ENCODE measurements around the gene PSAT1.

The PSAT1 gene

GRCh38 chr9:78292716-78293497 is 4.0 kb upstream of the PSAT1 start:
- no peak for DNase-seq

- no peak for DNase-seq
Measured at GRCh38 chr9:78294290-78295176, 2.4 kb upstream of the PSAT1 start.

GRCh38 chr9:78295177-78295575 is 1.7 kb upstream of the PSAT1 start:
- DNase-seq, result no peak

GRCh38 chr9:78295731-78296130 is 1.2 kb upstream of the PSAT1 start:
- no peak for DNase-seq

DNA sequence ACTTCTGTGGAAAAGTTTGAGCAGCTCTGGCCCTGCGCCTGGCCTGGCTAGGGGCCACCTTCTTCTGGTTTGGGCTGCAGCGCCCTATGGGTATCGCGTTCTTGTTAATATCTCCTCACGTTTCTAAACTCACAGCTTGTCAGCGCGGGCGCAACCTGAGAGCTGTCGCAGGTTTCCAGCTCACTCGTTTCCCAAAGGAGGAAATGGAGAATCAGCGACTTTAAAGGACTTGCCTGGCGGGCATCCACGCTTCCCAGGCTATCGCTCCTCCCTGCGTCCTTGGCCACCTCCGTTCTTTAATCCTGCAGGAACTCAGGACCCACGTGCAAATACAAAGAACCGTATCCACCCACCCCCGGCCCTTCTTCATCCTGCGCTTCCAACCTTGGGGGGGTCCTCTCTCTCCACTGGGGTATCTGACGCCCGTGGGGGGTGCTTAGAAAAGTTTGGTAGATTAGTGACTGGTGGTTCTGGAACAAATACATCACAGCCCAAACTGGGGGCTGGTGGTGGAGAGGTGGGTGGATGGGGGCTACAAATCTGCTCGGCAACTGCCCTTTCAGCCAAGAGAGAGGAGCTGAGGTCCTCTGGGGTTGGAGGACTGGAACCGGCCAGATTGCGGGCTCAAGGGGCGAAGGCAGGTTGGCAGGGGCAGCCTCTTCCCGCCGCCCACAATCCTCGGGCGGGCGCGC is 578 bp upstream of the PSAT1 start:
- DNase-seq, result no peak

GRCh38 chr9:78297672-78297961 is 692 bp downstream of the PSAT1 start:
- no peak for DNase-seq

GRCh38 chr9:78298046-78298765 is 1.3 kb downstream of the PSAT1 start:
- DNase-seq, result no peak

DNA sequence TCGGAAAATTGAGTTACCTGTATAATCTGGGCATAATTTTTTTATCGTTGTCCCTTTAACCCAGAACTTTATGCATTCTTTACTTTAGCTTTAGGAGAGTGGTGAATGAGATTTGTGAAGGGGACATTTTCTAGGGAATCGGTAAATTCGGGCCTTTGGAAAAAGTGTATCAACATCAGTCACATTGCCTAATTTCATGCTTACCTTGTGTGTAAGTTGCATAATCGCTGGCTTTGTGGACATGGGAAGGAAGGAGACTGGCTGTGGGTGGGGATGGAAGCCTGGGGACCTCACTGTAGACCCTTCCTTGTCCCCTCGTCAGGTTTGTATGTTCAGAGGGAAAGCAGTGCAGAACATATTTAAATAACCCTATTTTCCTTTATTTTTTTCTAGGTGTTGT is 3.3 kb downstream of the PSAT1 start:
- no peak for DNase-seq

DNA sequence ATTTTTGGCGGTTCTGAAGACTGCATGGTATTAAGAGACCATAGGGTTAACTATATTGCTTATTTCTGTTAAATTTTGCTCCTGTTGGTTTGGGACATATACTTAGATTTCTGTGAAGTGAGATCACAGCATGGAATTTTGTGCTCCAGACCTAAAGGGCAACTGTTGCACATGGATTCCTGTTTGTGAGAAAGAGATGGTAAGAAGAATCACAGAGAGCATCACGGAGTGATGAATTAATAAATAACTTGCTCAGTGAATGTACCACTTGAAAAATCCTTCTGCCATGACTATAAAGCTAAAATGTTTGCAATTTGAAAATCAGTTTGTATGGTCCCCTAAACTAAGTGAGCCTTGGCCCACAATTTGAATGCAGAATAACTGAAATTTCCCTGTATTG is 4.5 kb downstream of the PSAT1 start:
- DNase-seq, result no peak

DNA sequence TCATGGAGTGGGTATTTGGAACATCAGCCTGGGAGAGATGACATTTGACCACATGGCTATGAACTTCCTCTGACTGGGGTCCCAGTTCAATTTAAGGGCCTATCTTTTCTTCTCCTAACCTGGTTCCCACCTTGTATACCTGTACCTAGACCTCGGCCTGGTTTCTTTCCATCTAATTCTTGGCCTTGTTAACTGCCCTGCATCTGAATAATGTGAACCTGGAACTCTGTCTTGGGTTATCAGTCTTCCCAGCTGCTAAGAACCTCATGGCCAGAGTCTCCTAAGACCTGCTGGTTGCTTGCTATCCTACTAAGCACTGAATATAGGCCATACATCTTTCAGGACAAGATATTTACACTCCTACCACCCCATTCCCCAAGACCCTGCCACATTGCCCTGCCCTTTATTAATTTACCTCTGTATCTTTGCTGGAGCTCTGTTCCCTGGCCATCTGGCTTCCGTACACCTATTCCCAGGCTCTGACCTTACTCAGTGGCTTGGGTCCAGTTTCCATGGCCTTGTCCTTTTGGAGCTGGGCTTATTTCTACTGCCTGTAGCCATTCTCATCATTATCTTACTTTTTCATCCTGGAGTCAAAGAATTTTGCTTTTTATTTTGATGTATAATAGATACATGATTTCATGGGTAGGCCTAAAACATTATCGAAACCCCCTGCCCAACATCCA is 6.6 kb downstream of the PSAT1 start:
- DNase-seq, result no peak

GRCh38 chr9:78304357-78304756 is 7.4 kb downstream of the PSAT1 start:
- DNase-seq, result no peak

DNA sequence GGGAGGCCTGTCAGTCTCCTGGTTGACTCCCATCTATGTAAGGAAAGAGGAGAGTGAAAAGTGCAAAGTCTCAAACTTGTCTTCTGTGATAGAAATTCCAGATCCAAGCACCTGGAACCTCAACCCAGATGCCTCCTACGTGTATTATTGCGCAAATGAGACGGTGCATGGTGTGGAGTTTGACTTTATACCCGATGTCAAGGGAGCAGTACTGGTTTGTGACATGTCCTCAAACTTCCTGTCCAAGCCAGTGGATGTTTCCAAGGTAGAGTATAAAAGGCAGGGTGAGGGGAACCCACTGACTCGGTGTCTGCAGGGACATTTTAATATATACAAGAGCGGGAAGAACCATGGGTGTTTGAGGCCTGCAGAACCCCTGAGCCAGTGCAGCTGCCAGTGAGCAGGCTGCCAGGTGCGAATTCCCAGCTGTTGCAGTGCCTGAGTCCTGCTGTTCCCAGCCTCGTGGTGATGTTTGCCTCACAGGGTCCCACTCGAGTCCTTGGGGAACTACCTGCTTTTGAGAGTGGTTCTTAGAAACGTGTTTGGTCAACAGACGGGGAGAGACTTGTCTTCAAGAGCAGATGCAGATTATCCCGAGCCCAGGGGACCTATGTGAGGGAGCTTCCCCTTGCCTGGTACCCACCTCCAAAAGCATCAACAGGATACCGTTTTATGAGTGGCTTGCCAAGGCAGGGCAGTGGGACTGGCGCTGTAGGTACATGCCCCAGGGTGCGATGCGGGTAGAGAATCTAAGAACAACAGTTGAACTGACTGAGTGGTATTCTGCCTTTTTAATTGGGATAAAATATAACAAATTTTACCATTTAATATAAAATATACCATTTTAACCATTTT is 9.5 kb downstream of the PSAT1 start:
- DNase-seq, result no peak

DNA sequence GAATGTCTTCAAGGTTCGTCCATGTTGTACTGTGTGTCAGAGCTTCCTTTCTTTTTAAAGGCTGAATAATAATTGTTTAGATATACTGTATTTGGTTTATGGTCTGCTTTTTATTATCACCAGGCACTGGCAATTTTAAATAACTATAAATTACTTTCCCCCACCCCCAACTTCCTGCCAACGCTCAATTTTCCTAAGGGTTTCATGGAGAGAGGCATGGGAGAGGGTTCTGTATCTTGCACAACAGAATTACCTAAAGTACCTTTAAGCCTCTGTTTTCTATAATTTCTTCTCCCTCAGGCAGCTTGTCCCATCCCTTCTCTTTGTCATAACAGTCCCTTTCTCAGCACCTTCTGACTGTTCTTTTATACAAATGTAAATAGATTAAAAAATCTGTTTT is 10.4 kb downstream of the PSAT1 start:
- DNase-seq, result no peak

- no peak for DNase-seq
Measured at GRCh38 chr9:78309066-78309465, 12.1 kb downstream of the PSAT1 start.

DNA sequence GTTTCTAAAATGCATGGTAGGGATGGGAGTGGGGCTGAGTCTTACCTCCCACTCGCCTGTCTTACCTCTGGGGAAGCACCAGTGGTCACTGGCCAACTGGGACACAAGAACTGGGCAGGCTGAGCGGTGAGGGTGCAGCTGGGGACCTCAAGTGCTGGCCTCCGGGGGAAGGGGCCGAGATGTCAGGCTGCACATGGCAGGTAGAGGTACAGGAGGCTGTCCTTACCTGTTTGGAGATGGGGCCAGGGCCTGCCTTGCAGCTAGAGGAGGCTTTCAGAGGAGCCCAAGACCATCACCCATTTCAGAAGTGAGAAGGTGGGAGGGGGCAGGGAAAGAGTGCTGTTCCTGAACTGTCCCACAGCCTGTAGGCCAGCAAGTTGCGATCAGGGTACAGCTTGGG is 14.2 kb downstream of the PSAT1 start:
- DNase-seq, result no peak

DNA sequence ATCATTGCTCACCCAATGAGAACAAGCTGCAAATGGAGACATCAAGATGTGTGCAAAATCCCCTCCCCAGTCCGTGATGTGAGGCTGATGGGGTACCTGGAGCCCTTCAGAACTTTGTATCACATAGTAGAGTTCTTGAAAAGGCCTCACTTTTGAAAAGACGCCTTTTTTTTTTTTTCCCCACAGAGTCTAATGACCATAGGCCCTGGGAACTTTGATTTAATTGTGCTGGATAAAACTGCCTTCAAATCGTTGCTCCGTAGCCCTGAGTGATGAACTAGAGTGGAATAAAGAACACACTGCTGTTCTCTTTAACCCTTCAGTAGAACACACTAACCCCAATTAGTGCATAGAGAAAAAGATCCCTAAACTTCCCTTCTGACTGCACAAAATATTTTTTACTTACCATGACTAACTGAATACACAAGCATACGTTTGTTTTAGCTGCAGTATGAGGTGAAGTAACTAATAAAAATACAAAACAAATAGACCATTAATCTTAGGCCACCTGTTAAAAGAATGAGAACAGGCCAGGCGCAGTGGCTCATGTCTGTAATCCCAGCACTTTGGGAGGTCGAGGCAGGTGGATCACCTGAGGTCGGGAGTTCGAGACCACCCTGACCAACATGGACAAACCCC is 15.1 kb downstream of the PSAT1 start:
- no peak for DNase-seq

- DNase-seq, result no peak
Measured at GRCh38 chr9:78314550-78314949, 17.6 kb downstream of the PSAT1 start.

DNA sequence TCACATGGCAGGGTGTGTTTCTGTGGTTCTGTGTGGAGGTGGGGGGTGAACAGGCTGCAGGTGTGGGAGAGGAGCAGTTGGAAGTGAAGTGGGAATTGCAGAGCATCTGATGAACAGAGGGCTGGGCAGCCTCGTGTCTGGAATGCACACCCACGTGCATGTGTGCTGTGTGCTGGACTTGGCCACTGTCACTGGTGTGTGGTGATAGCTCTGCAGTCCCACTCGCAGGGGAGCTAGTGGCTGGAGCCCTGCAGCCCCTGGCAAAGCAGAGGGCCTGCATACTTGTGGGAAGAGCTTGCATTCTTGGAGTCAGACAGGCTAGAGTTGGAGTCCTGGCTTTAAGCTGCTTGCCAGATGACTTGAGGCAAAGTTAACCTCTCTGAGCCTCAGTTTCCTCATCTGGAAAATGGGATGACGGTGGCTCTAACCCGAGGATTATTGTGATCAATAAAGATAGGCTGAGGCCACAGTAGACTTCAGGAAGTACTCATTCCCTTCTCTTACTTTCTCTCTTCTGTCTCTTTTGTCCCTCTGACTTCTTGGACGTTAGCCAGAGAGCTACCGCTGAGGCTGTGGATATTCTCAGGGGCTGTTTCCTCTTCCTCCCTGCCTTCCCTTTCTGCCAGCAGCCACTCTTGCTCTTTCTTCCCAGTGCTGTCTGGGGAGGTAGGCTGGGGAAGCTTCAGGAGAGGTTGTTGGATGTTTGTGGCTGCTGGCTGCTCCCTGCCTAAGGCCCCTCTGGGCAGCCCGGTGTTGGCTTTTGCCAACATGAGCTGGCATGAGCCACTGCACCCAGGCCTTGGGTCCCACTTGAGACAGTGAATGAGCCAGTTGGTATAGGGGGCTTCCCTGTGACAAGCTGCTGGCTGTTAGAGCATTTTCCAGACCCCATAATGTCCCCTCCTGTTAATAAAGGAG is 18.3 kb downstream of the PSAT1 start:
- no peak for DNase-seq

DNA sequence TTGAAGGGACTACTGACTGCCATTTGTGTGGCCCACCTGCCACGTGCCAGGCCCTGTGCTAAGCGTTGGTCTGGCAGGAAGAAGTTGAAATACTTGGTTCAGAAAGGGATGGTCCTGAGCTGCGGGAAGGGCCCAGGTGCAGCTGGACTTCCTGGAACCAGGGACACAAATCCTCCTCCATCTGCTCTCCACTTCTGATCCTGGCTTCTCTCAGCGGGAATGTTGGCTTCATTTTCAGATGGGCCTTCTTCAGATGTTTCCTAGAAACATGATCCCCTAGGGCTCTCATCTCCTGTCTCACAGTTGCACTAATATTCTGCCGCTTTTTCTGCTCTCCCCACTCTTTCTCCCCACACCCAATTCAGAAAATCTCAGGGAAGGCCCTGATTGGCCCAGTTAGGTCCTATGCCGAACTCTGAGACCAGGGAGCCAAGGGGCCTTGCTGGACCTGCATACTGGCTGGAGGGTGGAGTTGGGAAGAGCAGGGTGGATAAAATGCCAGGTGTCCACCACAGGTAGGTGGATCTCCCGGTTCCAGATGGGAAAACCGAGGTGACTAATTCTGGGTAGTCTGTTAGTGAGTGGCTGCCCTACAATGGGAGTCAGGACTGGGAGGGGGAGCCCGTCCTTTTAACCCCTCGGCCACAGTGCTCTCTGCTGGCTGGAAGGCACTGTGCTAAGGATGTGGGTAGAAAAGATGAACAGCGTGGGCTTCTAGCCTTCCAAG is 19.4 kb downstream of the PSAT1 start:
- no peak for DNase-seq
